ENCODE data around the gene ACOX3. TPM values are rescaled to one million over a fixed set of nuclear protein-coding genes. Genes with fewer than 3 reads are reported as not detected.
"Not testable (repeated sequence)": the region's sequence is repeated elsewhere in the genome, so short reads cannot be mapped to it uniquely, and the experiment has no call there.

The ACOX3 gene
- total RNA-seq, 1 donor from 2014 or later, result 46.9 TPM

- peak; percentile 39 for DNase-seq (ENCODE audit: low spot score)
These were observed 6.1 kb downstream of the ACOX3 start for GRCh38 chr4:8434251-8435073.

- DNase-seq (ENCODE audit: low spot score), result peak; percentile 87
These were observed 7.4 kb downstream of the ACOX3 start for GRCh38 chr4:8433136-8433535.

GRCh38 chr4:8431553-8431952, 9.0 kb downstream of the ACOX3 start:
- DNase-seq (ENCODE audit: low spot score), result no peak

DNA sequence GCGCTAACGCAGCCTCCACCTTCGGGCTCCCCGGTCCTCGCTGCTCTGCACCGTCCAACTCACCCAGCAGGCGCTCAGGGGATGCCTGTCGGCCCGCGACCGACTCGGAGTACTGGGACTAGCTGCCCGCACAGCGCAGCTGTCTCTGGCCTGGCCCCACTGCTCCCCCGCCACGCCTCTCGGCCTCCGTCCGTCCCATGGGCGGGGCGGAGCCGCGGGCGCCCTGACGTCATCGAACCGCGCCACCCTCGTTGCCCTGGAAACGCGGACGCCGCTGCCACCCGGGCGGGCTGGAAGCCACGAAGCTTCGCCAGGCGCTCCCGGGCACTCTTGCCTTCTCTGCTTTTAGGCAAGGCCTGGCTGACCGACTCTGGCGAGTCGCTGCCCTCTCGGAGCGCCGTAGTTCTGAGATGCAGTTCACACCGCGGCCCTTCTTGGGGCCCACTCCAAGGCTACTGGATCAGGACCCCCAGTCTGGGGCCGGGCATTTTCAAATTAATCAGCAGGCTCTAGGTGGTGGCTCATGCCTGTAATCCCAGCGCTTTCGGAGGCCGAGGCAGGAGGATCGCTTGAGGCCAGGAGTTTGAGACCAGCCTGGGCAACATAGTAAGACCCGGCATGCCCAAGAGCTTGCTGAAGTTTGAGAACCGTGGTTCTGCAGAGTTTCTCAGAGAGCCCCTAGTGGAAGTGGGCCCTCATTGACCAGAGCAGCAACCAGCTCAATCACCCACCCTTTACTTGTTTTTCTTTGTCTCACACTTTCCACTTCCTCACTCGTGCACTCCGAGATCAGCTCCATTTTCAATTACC, 12.0 kb downstream of the ACOX3 start:
- DNase-seq (ENCODE audit: low spot score), result peak; percentile 89

DNA sequence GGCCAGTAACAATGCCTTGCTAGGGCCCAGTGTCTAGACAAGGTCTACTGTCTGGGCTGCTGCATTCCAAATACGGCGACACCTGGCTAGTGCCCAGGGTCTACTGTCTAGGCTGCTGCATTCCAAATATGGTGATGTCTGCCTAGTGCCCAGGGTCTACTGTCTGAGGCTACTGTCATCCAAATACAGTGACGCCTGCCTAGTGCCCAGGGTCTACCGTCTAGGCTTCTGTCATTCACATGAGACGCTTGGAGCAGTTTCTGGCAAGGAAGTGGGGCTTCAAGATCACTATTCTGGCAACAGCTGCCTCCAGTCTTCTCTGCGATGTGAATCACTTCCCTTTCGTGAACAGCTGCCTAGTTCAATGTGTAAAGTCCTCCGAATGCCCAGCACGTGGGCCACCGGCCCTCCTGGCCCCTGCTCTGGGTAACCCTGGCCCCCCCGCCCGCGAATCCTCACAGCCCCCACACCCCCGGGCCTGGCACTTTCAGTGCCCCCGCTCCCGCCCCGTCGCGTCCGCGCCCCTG, 12.7 kb downstream of the ACOX3 start:
- DNase-seq (ENCODE audit: low spot score), result peak; percentile 57

DNA sequence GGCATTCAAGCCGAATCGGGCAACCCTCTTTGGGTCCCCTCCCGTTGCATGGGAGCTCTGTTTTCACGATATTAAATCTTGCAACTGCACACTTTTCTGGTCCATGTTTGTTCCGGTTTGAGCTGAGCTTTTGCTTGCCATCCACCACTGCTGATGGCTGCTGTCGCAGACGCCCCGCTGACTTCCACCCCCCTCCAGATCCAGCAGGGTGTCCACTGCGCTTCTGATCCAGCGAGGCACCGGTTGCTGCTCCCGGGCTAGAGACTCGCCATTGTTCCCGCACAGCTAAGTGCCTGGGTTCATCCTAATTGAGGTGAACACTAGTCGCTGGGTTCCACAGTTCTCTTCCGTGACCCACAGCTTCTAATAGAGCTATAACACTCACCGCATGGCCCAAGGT, 13.3 kb downstream of the ACOX3 start:
- DNase-seq (ENCODE audit: low spot score), result no peak

- DNase-seq (ENCODE audit: low spot score), result no peak
These were observed 17.7 kb downstream of the ACOX3 start for GRCh38 chr4:8422786-8423185.

DNA sequence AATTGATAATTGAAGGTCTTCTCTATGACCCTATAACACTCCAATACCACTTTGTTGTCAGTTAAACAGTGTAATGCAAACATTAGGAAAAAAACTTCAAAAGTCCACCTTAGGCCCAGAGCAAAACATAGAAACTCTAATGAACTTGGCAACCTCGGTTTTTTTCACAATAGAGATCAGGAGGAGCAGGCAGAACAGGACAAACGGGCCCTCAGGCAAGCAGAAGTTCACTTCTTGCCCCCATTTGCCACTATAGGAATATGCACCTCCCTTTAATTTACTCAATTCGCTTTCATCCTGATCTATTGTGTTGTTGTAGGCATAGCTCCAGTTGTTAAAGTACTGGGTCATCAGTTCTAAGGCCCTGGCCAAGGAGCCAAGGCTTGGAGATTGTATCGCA, 18.2 kb downstream of the ACOX3 start:
- DNase-seq (ENCODE audit: low spot score), result peak; percentile 22

- DNase-seq (ENCODE audit: low spot score), result not testable (repeated sequence)
These were observed 20.4 kb downstream of the ACOX3 start for GRCh38 chr4:8420151-8420550.

DNA sequence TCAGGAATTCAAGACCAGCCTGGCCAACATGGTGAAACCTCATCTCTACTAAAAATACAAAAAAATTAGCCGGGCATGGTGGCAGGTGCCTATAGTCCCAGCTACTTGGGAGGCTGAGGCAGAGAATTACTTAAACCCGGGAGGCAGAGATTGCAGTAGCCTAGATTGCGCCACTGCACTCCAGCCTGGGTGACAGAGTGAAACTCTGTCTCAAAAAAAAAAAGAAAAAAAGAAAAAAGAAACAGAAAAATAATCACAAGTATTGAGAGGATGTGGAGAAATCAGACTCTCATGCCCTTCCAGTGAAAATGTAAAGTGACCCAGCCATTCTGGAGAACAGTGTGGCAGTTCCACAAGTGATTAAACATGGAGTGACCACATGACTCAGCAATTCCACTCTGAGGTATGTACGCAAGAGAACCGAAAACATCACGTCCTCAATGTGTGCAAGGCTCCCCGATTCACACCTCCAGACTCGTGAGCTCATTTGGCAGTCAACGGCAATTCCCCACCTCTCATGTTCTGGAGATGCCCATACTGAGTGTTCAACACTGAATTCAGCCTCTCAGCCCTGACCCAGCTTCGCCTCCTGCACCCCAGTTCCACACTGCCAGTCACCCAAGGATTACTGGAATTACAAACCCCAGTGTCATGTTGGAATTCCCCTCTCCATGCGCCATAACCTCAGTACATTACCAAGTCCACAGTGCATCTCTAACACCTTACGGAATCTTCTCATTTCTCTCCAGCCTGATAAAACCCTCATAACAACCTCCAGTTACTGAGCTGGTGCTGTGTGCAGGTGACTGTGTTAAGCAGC, 21.1 kb downstream of the ACOX3 start:
- no peak for DNase-seq (ENCODE audit: low spot score)

DNA sequence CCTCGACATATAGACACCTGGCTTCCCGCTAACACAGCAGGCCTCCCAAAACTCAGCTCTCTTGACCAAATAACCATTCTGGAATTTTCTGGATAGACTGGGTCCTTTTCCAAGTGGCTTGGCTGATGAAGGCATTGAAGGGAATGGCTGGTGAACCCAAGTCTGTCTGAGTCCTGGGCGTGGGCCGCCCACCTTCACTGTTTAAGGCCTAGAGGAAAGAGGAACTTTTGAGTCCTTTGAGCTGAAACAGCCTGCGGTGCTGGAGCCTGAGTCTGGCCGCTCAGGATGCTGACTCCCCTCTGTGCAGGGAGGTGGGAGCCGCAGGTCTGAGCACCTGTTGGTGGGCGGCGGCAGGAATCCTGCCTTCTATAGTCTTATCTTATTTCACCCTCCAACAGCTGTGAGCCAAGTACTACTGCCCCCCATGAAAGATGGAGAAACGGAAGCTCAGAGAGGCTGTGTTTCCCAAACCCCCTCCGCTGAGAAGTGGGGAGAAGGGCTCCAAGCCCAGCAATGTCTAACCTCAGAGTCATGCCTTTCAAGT, 23.4 kb downstream of the ACOX3 start:
- no peak for DNase-seq (ENCODE audit: low spot score)

DNA sequence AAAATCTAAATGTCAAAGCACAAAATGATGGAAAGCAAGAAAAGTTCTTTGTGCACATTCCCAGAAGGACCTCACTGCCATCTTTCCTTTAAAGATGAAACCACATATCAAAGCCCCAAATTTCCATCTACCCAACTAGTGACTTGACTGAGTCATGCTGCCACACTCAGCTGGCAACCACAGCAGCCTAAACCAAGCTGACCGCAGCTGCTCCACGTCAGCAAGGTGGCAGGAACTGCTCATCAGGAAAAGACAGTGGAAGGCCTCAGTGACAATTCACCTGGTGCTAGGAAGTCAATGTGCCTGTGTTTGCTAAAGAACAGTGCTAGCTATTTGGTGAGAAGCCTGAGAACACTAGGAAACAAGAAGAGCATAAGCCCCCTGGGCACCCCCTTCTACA, 26.1 kb downstream of the ACOX3 start:
- DNase-seq (ENCODE audit: low spot score), result no peak

DNA sequence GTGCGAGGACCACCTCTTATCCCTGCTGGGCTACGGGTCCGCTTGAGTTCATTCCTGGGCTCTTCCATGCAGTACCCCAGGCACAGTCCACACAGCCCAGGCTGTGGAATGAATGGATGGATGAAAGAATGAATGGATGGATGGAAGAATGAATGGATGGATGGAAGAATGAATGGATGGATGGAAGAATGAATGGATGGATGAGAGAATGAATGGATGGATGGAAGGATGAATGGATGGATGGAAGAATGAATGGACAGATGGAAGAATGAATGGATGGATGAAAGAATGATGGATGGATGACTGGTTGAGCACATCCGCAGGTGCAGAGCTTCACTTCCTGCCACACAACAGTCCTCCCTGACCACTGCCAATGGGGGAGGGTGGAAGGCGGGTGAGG, 28.2 kb downstream of the ACOX3 start:
- DNase-seq (ENCODE audit: low spot score), result no peak

GRCh38 chr4:8411351-8412180, 29.0 kb downstream of the ACOX3 start:
- no peak for DNase-seq (ENCODE audit: low spot score)

DNA sequence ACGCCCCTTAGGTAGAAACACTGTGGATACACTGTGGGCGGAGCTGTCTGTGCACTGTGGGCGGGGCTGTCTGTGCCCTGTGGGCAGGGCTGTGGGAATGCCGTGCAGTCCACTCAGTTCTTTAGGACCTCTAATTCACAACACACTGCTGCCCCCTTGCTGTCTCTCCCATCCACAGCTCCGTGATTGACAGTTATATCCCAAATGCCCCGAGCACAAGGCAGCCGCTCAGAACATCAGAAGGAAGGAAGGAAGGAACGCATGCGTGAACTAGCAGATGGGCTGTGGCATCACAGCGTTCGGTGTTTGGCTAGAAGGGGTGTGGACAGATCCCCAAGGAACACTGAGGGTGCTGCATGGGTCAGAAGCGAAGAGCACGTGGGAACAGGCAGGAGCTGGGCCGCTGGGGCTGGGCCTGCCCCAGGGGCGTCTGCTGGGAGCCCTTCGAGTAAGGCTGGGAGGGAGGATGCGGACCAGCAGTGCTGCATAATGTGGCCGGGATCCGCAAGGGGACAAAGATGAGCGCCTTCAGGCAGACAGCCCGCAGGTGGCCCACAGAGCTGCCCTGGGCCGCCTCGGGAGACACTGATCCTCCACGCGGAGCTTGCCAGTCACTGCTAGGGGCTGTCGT, 29.8 kb downstream of the ACOX3 start:
- peak; percentile 63 for DNase-seq (ENCODE audit: low spot score)

DNA sequence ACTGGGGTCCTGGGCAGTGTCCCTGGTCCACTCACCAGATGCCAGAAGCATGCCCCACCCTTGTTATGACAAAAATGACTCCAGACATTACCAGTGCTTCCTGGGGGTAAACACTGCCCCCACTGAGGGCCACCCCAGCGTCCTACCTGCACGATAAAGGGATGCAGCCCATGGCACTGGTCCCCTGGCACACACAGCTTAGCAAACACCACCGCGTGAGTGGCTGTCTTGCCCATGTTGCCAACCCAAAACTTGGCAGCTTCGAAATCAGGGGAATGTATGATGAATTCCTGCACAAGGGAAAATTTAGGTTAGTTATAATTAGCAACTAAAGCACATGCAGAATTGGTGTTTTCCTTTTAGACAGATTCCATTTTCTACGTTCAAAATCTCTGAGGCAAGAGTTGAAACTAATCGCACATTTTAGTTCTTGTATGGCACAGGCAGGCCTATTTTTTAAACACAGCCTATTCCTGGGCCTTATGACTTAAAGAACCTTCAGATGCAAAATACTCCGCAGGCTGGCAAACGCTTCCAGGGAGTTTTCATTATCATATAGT, 30.4 kb downstream of the ACOX3 start:
- no peak for DNase-seq (ENCODE audit: low spot score)

DNA sequence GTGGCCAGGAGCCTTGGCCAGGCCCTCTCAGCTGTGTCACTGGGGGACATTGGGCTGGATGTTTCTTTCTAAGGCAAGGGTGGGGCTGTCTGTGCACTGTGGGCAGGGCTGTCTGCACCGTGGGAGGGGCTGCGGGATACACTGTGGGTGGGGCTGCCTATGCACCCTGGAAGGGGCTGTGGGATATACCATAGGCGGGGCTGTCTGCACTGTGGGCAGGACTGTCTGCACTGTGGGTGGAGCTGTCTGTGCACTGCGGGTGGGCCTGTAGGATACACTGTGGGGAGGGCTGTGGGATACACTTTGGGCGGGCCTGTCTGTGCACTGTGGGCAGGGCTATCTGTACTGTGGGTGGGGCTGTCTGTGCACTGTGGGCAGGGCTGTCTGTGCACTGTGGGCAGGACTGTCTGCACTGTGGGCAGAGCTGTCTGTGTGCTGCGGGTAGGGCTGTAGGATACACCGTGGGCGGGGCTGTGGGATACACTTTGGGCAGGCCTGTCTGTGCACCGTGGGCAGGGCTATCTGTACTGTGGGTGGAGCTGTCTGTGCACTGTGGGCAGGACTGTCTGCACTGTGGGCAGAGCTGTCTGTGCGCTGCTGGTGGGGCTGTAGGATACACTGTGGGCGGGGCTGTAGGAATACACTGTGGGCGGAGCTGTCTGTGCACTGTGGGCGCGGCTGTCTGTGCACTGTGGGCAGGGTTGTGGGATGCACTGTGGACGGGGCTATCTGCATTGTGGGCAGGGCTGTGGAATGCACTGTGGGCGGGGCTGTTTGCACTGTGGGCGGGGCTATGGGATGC, 31.1 kb downstream of the ACOX3 start:
- peak; percentile 28 for DNase-seq (ENCODE audit: low spot score)

GRCh38 chr4:8407756-8408155, 32.8 kb downstream of the ACOX3 start:
- no peak for DNase-seq (ENCODE audit: low spot score)

GRCh38 chr4:8407316-8407715, 33.2 kb downstream of the ACOX3 start:
- no peak for DNase-seq (ENCODE audit: low spot score)

Measured in umbilical cord (tissue), 2 donors.